Dedifferentiated amniotic fluid mesenchymal stem cell (primary cell): ENCODE data around the gene PSMA5.
"Not testable (repeated sequence)": the region's sequence is repeated elsewhere in the genome, so short reads cannot be mapped to it uniquely, and the experiment has no call there.

Source experiments
- DNase-seq: peaks from one replicate; pipeline ENCODE4 v3.0.0-alpha.2; 2016; ENCODE audit errors: extremely low spot score

PSMA5 gene

GRCh38 chr1:109392788-109393616 is 33.2 kb downstream of the PSMA5 start:
- DNase-seq, result peak; percentile 54

DNA sequence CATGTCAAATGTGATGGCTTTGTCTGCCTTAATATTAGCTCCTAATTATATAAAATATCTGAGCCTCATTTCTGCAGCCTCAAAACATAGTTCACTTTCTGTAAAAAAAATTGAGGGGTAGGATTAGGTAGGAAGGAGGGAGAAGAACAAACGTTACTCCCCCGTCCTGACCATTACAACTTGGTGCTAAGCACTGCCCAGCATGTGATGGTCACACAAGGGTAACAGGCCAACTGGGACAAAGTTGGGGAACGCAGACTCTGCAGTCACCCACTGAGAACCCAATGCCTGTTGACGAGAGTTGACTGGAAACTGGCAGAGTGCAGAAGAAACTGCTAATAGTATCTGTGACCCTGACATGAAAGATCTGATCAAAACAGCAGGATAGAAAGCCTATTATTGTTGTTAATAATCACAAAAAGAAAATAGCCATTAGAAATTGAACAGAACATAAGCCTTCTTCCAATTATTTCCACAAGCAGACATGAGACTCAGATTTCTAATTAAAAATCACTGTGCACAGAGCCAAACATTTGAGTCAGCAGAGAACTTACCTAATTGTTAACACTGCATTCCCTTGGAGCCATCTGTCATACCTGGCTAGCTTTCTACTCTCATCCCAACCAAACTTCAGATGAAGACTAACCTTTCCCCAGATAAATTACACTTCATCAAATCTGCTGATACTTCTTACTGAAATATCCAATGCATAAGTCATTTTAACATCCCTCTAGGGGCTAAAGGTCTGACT is 34.0 kb downstream of the PSMA5 start:
- no peak for DNase-seq

DNA sequence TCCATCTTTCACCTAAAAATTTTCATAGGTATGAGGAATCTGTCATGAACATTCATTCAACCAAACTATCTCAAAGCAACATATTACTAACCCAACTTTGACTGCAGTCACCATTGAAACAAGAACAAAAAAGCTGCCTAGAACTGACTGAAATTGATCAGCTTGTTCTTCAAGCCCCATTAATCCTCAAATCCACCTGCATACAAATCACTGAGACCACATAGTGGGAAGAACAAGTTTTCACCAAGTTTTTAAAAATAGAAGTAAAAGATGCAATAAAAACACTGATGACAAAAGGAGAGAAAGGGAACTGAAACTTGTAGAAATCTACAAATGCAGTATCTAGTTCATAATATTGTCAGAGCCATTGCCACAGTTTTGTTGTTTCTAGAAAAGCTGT is 34.6 kb downstream of the PSMA5 start:
- DNase-seq, result no peak

GRCh38 chr1:109391157-109391556 is 35.1 kb downstream of the PSMA5 start:
- DNase-seq, result peak; percentile 51

- no peak for DNase-seq
Observed at GRCh38 chr1:109389638-109390341, 36.5 kb downstream of the PSMA5 start.

DNA sequence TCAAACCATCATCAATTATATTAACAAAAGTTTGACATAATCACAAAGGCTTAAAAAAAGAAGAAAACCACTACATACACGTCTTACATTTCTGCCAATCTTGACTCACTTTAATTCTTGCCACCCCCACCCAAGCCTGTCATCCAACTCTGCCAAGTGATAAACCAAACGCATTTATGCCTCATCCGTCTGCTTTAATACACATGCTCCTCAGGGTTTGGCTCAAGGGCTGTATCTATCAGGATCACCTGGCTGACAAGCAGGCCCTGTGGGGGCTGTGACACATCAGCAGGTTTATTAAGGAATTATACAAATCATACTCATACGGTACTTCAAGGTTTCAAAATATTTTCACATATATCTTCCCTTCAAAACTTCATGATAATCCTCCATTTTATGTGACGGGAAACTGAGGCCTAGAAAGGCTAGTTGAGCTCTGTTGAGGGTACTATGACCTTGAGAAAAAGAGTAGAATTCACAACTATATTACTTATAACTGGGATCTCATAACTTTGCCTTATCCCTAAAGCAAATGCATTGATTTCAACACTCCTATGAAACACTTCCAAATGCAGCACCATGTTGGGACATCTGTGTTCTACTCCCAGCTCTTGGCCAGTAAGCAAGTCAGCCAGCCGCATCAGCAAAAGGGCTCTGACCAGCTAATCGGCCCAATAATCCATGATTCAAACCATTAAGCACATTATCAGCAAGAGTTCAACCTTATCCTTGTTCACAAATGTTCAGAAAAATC is 37.2 kb downstream of the PSMA5 start:
- no peak for DNase-seq

- DNase-seq, result no peak
Observed at GRCh38 chr1:109388208-109388711, 38.0 kb downstream of the PSMA5 start.

- no peak for DNase-seq
Observed at GRCh38 chr1:109386054-109386717, 40.1 kb downstream of the PSMA5 start.

GRCh38 chr1:109385417-109385816 is 40.8 kb downstream of the PSMA5 start:
- DNase-seq, result no peak

GRCh38 chr1:109383854-109384253 is 42.4 kb downstream of the PSMA5 start:
- DNase-seq, result no peak

DNA sequence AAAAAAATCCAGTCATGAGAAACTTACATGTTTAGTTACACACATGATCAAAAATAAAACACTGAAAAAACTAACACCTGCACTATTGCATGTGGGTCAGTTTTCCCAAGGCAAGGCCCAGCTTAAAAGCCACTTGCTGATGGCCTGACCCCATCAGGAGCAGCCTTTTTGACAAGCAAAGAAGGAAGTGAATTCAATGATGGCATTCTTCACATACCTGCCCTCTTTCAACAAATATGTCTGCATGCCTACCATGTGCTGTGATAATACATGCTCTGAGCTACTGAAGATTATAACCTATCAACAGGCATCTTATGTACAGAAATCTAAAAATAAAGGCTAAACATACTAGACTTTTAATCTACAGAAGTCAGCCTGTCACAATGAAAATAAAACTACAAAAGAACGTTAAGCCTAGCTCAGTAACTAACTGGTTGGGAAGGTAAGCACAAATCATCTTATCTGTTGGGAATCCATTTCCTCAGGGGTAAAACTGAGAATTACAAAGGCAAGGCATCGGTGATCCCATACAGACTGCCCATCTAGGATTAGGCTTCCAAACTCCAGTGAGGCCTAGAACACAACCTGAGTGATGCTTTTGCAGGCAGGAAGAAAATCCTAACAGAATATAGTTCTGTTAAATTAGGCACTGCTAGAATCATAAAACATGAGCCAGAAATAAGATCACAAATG is 43.0 kb downstream of the PSMA5 start:
- no peak for DNase-seq

DNA sequence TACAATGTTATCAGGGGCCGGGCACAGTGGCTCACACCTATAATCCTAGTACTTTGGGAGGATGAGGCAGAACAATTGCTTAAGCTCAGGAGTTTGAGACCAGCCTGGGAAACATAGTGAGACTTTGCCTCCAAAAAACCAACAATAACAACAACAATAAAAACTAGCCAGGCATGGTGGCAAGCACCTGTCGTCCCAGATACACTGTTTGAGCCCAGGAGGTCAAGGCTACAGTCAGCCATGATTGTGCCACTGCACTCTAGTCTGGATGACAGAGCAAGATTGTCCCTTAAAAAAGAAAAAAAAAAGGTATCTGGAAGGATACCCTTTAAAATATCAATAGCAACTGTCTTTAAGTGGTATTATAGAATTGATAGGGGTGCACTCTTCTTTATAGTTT is 44.7 kb downstream of the PSMA5 start:
- DNase-seq, result no peak

DNA sequence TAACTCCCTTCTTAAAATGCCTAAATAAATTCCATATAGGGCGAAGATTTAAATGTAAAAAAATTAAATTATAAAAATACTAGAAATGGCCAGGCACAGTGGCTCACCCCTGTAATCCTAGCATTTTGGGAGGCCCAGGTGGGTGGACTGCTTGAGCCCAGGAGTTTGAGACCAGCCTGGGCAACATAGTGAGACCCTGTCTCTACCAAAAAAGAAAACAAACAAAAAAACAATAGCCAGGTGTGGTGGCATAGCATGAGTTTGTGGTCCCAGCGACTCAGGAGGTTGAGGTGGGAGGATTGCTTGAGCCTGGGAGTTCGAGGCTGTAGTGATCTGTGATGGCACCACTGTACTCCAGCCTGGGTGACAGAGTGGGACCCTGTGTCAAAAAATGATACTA is 46.3 kb downstream of the PSMA5 start:
- no peak for DNase-seq

- DNase-seq, result no peak
Observed at GRCh38 chr1:109379422-109379821, 46.8 kb downstream of the PSMA5 start.

DNA sequence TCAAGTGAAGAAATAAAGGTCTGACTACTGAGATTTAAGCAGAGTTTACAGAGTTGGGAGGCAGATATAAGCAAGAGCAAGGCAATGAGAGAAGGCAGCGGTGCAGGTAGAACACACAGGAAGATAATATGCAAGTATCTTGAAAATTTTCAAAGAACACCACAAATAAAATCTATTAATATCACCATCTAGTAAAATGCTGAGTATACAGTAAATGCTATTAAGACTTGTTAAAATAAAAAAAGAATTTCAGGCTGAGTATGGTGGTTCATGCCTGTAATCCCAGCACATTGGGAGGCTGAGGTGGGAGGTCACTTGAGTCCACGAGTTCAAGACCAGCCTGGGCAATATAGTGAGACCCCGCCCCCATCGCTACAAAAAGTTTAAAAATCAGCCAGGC is 48.5 kb downstream of the PSMA5 start:
- DNase-seq, result no peak

- not testable (repeated sequence) for DNase-seq
Observed at GRCh38 chr1:109373696-109374095, 52.6 kb downstream of the PSMA5 start.

- DNase-seq, result no peak
Observed at GRCh38 chr1:109373126-109373525, 53.1 kb downstream of the PSMA5 start.

DNA sequence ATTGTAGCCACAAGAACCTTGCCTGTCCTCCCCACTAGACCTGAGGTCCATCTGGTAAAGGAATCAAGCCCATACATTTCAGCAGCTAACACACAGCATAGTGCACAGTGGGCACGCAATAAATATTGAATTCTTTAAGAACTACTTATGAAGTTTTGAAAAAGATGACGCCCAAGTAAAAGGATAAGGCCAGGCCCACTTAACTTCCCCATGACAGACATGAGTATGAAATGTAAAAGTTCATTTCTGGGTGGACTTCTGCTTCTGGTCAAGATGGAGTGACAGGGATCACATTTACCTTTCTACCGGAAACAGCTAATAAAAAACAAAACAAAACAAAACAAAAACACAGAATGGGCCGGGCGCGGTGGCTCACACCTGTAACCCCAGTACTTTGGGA is 54.0 kb downstream of the PSMA5 start:
- DNase-seq, result no peak

DNA sequence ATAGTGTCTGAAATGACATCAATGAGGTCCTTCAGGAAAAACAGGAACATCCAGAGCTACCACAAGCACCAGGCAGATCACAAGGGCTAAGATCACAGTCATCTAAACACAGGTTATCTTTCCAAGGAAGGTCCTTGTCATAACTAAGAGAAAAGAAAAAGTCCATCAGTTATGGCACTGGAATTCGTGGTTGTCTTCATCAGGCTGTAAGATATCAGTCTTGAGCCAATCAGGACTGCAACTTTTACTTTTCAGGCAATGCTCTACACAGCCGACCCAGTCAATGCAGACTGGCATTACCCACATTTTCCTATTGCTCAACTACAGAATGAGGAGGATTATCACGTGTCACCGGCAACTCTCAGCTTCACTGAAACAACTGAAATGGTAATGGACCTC is 54.9 kb downstream of the PSMA5 start:
- DNase-seq, result peak; percentile 87

- DNase-seq, result peak; percentile 91
Observed at GRCh38 chr1:109370712-109371340, 55.4 kb downstream of the PSMA5 start.
